GM12891 (cell line): ENCODE measurements around the gene NHERF1.

Source experiments
- DNase-seq: peaks from one replicate; pipeline ENCODE4 v3.0.0; 2011; ENCODE audit warnings: low spot score; ENCODE audit not compliant: insufficient read length
- FAIRE-seq: peaks from 2 replicates; lab custom pipeline; 2011; peaks lifted over from hg19 to GRCh38; lab: Jason Lieb, UNC
- PAX5 ChIP-seq: IDR thresholded peaks from 2 replicates; pipeline ENCODE4 v1.6.1; 2011; ENCODE audit warnings: low read length, moderate library complexity, mild to moderate bottlenecking; ENCODE audit not compliant: insufficient read depth, severe bottlenecking
- POLR2A ChIP-seq: IDR thresholded peaks from 2 replicates; pipeline ENCODE4 v1.6.1; 2011; ENCODE audit warnings: low read depth, low read length, control low read depth
- POLR2AphosphoS5 ChIP-seq: IDR thresholded peaks from 2 replicates; pipeline ENCODE4 v1.6.1; 2011; ENCODE audit warnings: low read depth, low read length, control low read depth
- POU2F2 ChIP-seq: IDR thresholded peaks from 2 replicates; pipeline ENCODE4 v1.6.1; 2011; ENCODE audit warnings: low read depth, mild to moderate bottlenecking, control low read depth, low read length, moderate library complexity
- SPI1 ChIP-seq: IDR thresholded peaks from 2 replicates; pipeline ENCODE4 v1.6.1; 2011; ENCODE audit warnings: low read depth, low read length, control low read depth
- TAF1 ChIP-seq: IDR thresholded peaks from 2 replicates; pipeline ENCODE4 v1.6.1; 2011; ENCODE audit warnings: low read depth, low read length, control low read depth

Gene NHERF1

GRCh38 chr17:74805591-74805991 lies 57.2 kb downstream of the NHERF1 start:
- TF ChIP-seq POLR2AphosphoS5 (no peak), PAX5 (no peak), TAF1 (no peak), SPI1 (no peak), POLR2A (no peak), POU2F2 (no peak)
- FAIRE-seq, result no peak
- no peak for DNase-seq

- FAIRE-seq, result no peak
Measured at GRCh38 chr17:74806334-74806733, 57.9 kb downstream of the NHERF1 start.

GRCh38 chr17:74807441-74807840 lies 59.0 kb downstream of the NHERF1 start:
- DNase-seq (no peak), FAIRE-seq (no peak)
- no peak for TF ChIP-seq PAX5
- no peak for TF ChIP-seq POLR2AphosphoS5
- no peak for TF ChIP-seq POLR2A
- TF ChIP-seq POU2F2, result no peak
- no peak for TF ChIP-seq TAF1
- TF ChIP-seq SPI1, result no peak

More at GRCh38 chr17:74806334-74806733, 57.9 kb downstream of the NHERF1 start:
- no peak for TF ChIP-seq POLR2AphosphoS5
- no peak for TF ChIP-seq POLR2A
- no peak for TF ChIP-seq PAX5
- no peak for TF ChIP-seq TAF1
- no peak for TF ChIP-seq POU2F2
- TF ChIP-seq SPI1, result no peak
- DNase-seq, result no peak

DNA sequence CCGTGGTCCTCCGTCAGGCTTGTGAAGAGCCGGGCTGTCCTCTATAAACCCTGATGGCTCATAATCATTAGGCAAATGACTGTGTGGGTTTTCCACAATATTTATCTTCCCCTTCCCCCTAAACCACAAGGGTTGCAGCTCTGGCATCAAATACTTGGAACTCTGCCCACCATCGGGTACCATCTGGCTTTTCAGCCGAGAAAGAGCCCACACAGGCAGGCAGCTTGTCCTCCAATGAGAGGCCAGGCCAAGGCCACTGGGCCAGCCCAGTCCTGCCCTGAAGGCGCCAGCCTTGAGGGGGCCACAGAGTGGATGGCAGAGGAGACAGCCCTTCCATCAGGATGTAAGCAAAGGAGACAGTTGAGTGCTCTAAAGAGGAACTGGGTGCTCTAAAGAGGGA lies 59.5 kb downstream of the NHERF1 start:
- FAIRE-seq (no peak), DNase-seq (no peak)
- no peak for TF ChIP-seq POLR2A
- no peak for TF ChIP-seq PAX5
- TF ChIP-seq SPI1, result no peak
- TF ChIP-seq POLR2AphosphoS5, result no peak
- TF ChIP-seq TAF1, result no peak
- TF ChIP-seq POU2F2, result no peak

DNA sequence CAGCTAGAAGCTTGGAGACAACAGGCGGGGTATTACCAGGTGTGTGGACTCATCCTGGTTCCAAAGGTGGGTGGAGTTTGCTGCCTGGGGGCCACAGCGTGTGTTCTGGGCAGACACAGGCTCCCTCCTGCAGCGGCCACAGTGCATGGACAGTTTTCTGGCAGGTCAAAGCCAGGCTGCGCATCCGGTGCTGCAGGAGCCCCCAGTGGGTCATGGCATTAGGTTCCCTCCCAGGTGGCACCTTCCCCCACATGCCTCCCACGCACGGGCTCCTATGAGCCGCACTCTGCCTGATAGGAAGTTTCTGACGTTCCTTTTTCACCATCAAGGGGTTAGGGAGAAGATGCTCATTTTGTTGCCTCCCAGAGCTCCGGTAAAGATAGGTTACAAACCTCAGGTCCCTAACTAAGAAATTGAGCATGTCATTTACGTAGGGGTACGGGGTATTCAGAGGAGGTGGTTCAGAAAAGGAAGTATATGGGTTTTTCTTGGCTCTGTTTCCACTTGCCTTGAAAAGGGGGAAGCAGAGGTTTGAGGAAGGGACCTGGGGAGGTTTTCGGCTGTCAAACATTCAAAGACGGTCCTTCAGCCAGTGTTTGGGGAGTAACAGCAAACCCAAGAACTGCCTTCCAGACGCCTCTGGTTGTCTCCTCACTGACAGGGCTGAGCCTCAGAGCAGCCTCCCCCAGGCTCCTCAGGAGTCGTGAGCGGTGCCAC lies 60.4 kb downstream of the NHERF1 start:
- no peak for TF ChIP-seq SPI1
- FAIRE-seq, result no peak
- DNase-seq, result no peak

DNA sequence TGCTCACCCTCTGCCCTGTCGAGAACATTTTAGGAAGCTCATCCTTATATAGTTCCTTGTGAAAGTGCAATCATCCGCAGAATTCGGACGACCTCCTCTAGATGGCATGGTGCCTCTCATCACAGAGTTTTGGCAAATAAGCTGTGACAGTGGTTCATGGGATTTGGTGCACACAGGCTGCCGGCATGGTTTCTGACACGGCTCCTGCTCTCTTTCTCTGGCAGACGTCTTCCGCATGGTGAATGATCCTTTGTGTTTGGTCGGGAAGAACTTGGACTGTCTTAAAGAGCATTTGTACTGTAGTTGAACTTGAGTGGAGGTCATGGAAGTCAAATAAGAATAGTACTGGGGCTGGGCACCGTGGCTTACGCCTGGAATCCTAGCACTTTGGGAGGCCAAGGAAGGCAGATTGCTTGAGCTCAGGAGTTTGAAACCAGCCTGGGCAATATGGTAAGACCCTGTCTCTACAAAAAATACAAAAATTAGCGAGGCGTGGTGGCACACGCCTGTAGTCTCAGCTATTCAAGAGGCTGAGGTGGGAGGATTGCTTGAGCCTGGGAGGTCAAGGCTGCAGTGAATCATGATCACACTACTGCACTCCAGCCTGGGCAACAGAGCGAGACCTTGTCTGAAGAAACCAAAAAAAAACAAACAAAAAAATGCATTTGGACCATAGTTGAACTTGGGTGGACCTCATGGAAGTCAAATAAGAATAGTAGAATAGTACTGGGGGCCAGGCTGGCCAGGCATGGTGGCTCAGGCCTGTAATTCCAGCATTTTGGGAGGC lies 62.5 kb downstream of the NHERF1 start:
- FAIRE-seq, result no peak
- no peak for TF ChIP-seq SPI1
- no peak for TF ChIP-seq POLR2A
- TF ChIP-seq POU2F2, result no peak
- TF ChIP-seq POLR2AphosphoS5, result no peak
- TF ChIP-seq TAF1, result no peak
- no peak for TF ChIP-seq PAX5
- no peak for DNase-seq

DNA sequence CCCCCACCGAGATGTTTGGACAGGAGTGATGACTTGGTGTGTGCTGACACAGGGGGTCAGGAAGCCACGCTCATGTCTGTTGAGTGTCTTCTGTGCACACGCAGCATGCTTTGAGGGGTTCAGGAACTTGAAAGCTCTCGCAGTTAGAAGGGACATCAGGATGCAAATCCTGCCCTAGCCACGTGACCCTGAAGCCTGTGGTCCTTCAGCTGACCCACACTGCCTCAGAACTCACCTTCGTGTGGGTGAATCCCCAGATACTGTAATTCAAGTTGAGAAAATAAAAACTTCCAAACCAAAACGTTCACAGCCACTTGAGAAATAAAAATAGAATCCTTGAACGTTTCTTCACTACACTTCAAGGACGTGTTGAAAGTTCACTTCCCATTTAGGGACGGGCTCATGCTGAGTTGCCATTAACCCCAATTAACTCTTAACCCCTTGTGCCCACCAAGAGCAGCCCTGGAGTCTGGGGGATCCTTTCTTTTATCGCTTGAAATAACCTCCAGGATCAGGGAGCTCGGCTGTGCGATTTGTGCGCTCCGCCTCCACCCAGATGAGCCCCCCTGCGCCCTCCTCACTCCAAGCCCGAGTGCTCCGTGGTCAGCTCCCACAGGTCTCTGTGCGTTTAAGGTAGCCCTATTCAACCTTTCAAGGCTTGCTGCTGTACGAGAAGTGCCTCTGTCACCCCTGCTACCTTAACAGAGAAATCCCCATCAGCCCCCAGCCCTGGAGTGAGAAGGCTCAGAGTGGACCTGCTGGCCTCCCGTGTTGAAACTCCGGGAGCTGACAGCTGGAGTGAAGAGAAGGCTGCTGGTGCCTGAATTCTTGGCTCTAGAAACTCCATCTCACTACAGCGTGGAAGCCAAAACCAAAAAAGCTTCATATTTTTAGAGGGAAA lies 63.9 kb downstream of the NHERF1 start:
- no peak for FAIRE-seq
- no peak for TF ChIP-seq SPI1
- TF ChIP-seq POU2F2, result no peak
- TF ChIP-seq POLR2AphosphoS5, result no peak
- TF ChIP-seq PAX5, result no peak
- no peak for TF ChIP-seq POLR2A
- TF ChIP-seq TAF1, result no peak
- no peak for DNase-seq

DNA sequence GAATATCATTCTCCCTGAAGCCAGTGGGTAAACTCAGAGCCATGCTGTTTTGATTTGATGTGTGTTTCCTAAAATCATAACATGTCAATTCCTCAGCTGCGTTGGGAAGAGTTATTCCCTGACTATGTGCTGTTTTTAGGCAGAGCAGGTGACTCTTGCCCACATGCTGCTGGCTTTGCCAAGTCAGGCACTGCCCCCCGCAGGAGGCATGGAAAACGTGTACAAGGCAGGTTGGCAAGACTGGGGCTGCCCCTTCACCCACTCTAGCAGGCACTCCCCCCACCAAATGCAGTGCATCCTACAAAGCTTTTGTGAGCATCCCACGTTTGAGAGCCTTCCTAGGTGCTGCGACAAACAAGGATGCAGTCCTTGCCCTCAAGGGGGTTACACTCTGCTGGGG lies 66.0 kb downstream of the NHERF1 start:
- TF ChIP-seq POU2F2 (no peak), POLR2AphosphoS5 (no peak), POLR2A (no peak), SPI1 (no peak), TAF1 (no peak), PAX5 (no peak)
- no peak for FAIRE-seq
- no peak for DNase-seq

GRCh38 chr17:74815067-74815466 lies 66.6 kb downstream of the NHERF1 start:
- TF ChIP-seq POLR2A, result no peak
- TF ChIP-seq TAF1, result no peak
- no peak for TF ChIP-seq POU2F2
- TF ChIP-seq SPI1, result no peak
- no peak for TF ChIP-seq PAX5
- TF ChIP-seq POLR2AphosphoS5, result no peak
- DNase-seq (no peak), FAIRE-seq (no peak)
